GM18526 (cell line): ENCODE data around the gene GRK5.

Experiments used
- POLR2A ChIP-seq: IDR thresholded peaks from 3 replicates; pipeline ENCODE4 v1.6.1; 2011; ENCODE audit not compliant: insufficient read length; ENCODE audit errors: extremely low read depth

GRK5 gene

DNA sequence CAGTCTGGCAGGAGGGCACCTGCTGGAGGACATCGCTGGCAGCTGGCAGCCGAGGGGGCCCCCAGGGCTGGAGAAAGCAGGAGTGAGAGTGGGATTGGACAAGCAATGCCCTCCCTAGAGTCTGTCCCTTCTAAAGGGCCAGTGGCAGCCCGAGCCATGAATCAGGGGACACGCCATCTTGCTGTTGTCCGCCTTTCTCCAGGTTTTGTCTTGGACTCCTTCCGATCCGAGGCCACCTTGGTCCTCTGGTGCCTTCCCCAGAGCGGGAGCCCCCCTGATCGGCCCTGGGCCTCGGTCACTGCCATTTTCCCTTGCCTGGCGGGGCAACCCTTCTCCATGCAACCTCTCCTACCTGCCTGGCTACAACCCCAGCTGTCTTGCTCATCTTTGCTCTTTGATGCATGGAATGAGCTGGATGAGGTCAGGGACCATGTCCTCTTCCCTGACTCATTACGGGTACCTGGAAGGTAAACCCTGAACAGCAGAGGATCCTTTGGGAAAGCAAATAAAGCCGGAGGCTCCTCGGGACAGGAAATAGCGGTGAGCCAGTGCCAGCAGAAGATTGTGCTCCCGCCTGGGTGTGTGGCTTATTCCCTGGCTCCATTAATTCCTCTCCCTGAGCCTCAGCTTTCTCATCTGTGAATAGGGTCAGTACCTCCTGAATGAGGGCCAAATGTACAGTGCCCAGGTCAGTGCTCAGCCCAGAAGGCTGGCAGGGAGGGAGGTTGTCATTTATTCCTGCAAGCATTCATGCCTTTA, 112.0 kb downstream of the GRK5 start:
- no peak for TF ChIP-seq POLR2A

DNA sequence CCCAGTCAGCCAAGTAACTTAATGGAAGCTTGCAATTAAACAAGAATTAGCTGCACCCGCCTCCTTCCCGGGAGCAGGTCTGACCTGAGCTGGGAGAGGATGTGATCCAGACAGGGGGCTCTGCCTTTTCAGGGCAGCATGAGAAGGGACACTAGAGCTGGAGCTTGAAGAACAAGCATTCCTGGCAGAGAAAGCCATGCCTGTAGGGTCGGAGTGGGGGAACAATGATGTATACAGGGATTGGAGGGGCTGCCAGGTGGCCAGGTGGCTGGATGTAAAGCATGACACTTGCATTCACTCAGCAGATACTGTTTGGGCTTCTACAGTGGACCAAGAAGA, 112.5 kb downstream of the GRK5 start:
- no peak for TF ChIP-seq POLR2A

DNA sequence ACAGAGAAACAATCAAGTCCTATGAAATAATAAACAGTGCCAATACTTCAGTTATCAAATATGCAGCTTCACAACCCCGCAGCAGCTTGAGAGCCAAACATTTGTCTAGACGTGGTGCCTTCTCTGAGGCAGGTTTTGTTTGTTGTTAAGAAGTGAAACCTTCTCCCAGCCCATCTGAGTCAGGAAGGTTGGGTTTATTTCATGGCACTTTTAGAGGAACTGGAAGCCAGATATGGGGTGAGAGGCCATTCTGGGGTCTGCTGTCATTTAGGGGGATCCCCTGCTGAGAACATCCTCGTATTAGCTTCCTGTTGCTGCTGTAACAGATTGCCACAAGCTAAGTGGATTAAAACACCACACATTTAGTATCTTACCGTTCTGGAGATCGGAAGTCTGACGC, 113.6 kb downstream of the GRK5 start:
- no peak for TF ChIP-seq POLR2A

DNA sequence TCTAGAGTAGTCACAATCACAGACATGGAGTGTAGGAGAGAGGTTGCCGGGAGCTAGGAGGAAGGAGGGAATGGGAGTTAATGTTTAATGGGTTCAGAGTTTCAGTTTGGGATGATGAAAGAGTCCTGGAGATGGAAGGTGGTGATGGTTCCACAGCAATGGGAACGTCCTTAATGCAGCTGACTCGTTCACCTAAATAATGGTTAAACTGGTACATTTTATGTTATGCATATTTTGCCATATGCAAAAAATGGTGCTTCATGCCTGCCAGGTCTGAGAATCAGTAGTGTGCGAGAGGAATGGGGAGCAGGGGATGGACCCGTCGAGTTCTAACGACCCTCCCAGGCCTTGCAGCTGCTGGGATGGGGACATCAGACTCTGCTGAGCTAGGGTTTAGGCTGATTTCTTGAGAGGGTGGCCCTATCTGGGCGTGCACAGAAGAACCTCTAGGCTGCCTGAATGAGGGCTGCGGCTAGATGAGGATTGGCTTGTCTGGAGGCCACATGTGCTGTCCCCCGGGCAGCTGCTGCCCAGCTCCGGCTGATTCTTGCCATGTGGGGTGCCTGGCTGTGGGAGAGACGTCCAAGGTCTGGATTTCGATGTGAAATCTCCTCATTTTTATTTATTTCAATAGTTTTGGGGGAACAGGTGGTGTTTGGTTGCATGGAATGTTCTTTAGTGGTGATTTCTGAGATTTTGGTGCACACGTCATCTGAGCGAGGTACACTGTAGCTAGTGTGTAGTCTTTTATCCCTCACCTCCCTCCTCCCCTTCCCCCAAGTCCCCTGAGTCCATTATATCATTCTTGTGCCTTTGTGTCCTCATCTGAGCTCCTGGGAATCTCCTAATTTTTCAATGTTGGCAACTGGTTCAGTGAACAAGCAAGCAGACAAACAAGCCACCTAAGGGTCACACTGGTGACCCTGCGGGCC, 116.0 kb downstream of the GRK5 start:
- no peak for TF ChIP-seq POLR2A

GRCh38 chr10:119325131-119325530, 117.8 kb downstream of the GRK5 start:
- no peak for TF ChIP-seq POLR2A

- TF ChIP-seq POLR2A, result no peak
Measured at GRCh38 chr10:119326167-119326566, 118.8 kb downstream of the GRK5 start.

DNA sequence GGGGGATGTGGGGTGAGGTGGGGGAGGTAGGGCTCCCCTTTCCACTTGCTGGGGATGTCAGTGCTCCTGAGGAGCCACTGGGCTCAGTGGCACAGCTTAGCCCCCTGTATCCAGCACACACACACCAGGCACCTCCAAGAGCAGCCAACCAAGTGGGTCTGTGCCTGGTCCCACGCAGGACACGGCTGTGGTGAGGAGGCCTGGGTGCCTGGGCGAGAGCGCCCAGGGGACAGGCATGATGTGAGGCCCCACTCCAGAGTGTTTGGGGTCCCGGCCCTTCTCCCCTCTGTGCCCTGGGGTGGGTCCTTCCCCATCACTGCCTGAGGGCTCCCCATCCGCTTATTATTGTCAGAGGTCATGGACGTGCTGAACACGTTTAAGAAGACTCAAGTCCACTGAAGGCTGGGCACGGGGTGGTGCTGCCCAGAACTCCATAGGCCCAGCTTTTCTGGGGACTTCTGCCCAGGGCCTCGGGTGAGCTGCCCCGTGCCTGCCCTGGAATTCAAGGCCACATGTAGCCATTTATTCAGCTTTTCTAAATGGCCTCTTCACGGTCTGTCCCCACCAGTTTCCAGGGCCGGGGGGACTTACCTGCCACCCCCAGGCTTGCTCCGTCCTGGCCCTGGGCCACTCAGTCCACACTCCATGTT, 119.8 kb downstream of the GRK5 start:
- no peak for TF ChIP-seq POLR2A

DNA sequence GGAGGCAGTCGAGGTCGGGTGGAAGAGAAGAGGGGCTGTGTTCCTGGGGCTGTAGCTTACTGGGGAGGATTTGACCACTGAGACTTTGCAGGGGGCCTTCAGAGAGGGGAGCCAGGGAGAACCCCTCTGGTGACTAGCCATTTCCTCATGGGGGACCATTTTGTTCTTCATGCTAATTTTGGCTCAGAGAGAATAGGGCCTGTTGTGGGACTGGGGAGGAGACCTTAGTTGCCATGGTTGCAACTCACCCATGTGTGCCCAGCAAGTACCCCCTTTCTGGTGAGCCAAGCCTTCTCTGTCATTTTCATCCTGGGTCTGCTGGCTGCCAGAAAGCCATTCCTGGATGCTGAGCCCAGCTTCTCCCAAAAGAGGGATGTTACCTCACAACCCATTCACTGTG, 120.9 kb downstream of the GRK5 start:
- no peak for TF ChIP-seq POLR2A

GRCh38 chr10:119330342-119330741, 123.0 kb downstream of the GRK5 start:
- no peak for TF ChIP-seq POLR2A

DNA sequence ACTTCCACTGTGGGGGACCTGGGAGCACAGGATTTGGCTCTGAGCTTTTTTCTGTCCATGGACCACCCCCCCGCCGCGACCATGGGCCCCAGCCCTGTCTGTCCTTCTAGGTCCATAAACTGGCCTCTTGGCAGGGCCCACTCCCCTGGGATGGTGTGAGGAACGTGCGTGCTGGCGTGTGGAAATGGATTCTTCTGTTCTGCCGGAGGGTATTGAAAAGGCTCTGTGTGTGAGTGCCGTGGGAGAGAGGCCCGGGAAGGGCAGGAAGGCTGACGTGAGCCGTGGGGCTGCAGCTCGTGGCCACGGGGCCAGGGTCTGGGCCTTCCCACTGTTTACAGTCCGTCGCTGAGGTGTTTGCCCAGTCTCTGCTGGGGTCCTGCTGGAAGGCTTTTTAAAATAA, 123.7 kb downstream of the GRK5 start:
- no peak for TF ChIP-seq POLR2A

- no peak for TF ChIP-seq POLR2A
Measured at GRCh38 chr10:119333146-119333792, 125.9 kb downstream of the GRK5 start.

GRCh38 chr10:119335671-119336353, 128.4 kb downstream of the GRK5 start:
- no peak for TF ChIP-seq POLR2A

- TF ChIP-seq POLR2A, result no peak
Measured at GRCh38 chr10:119336599-119336998, 129.2 kb downstream of the GRK5 start.

DNA sequence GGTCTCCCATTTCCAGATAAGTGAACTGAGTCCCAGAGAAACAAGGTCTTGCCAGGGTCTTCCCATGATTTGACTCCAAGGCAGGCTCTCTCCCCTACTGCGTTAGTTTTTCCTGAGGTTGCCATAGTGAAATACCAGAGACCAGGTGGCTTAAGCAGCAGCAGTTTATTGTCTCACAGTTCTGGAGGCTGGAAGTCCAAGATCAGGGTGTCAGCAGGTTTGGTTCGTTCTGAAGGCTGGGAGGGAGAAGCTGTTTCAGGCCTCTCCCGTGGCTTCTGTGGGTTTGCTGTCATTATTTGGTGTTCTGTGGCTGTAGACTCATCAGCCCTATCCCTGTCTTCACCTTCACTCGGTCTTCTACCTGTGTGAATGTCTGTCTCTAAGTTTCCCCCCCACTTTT, 129.9 kb downstream of the GRK5 start:
- no peak for TF ChIP-seq POLR2A
